ENCODE results near the gene NGB.

Gene NGB

GRCh38 chr14:77230914-77231313 lies 40.1 kb downstream of the NGB start:
- no peak for DNase-seq (ENCODE audit: low spot score)

GRCh38 chr14:77228056-77228455 lies 43.0 kb downstream of the NGB start:
- DNase-seq (ENCODE audit: low spot score), result no peak

- DNase-seq (ENCODE audit: low spot score), result no peak
These were observed 45.0 kb downstream of the NGB start for GRCh38 chr14:77225892-77226557.

- no peak for DNase-seq (ENCODE audit: low spot score)
These were observed 45.8 kb downstream of the NGB start for GRCh38 chr14:77225254-77225653.

- no peak for DNase-seq (ENCODE audit: low spot score)
These were observed 46.8 kb downstream of the NGB start for GRCh38 chr14:77224212-77224611.

GRCh38 chr14:77222546-77223225 lies 48.3 kb downstream of the NGB start:
- DNase-seq (ENCODE audit: low spot score), result no peak

- no peak for DNase-seq (ENCODE audit: low spot score)
These were observed 49.6 kb downstream of the NGB start for GRCh38 chr14:77221241-77221871.

- DNase-seq (ENCODE audit: low spot score), result no peak
These were observed 50.6 kb downstream of the NGB start for GRCh38 chr14:77220246-77221017.

- DNase-seq (ENCODE audit: low spot score), result no peak
These were observed 51.4 kb downstream of the NGB start for GRCh38 chr14:77219591-77219990.

- DNase-seq (ENCODE audit: low spot score), result no peak
These were observed 53.5 kb downstream of the NGB start for GRCh38 chr14:77217551-77217950.

All from HuH-7.5 (cell line).